IMR-90 (cell line): ENCODE data around the gene NELFCD. TPM values are rescaled to one million over a fixed set of nuclear protein-coding genes. Genes with fewer than 3 reads are reported as not detected.

Experiments used
- ATAC-seq: fragments of 200-7000 bp; cut with Tn5 transposase; 2 replicates; pipeline ENCODE4 v1.9.1; 2020; ENCODE audit warnings: low read depth, mild to moderate bottlenecking, moderate library complexity
- BruUV-seq: library from RNA; stranded (reverse); fragments of 400-500 nt; replicated peaks from 2 replicates; lab custom pipeline; 2021; lab: Mats Ljungman, UMichigan
- CTCF ChIA-PET: fragments of 300-600 bp; formaldehyde crosslinking; extraction: SDS; loops from one replicate; lab custom pipeline; 2021; ENCODE audit warnings: antibody characterized with exemption; lab: Yijun Ruan, JAX
- POLR2A ChIA-PET: fragments of 300-600 bp; sonication (Branson Sonifier 250); formaldehyde crosslinking; loops from one replicate; lab custom pipeline; 2022; ENCODE audit warnings: antibody characterized with exemption; ENCODE audit not compliant: unreplicated experiment; lab: Charles Lee
- DNase-seq: peaks from one replicate; pipeline ENCODE4 v3.0.0; 2013
- H2AFZ ChIP-seq: replicated peaks from 2 replicates; pipeline ENCODE3; 2013; ENCODE audit warnings: low read length, mild to moderate bottlenecking; ENCODE audit not compliant: poor library complexity
- H2AK5ac ChIP-seq: 2 replicates; pipeline ENCODE4 v1.6.1; 2013; ENCODE audit warnings: low read depth, low read length, inconsistent platforms
- H2AK9ac ChIP-seq: replicated peaks from 2 replicates; pipeline ENCODE3; 2013; ENCODE audit warnings: mild to moderate bottlenecking, low read depth, low read length, moderate library complexity; ENCODE audit not compliant: poor library complexity
- H2BK120ac ChIP-seq: 2 replicates; pipeline ENCODE4 v1.6.1; 2013; ENCODE audit warnings: low read depth, low read length, inconsistent platforms
- H2BK15ac ChIP-seq: 3 replicates; pipeline ENCODE4 v1.6.1; 2013; ENCODE audit warnings: low read depth, low read length, inconsistent platforms
- H2BK20ac ChIP-seq: 2 replicates; pipeline ENCODE4 v1.6.1; 2013; ENCODE audit warnings: low read depth, mild to moderate bottlenecking, inconsistent platforms, low read length, moderate library complexity
- H2BK5ac ChIP-seq: 2 replicates; pipeline ENCODE4 v1.6.1; 2013; ENCODE audit warnings: mild to moderate bottlenecking, low read depth, low read length, inconsistent platforms; ENCODE audit not compliant: poor library complexity, severe bottlenecking
- H3K14ac ChIP-seq: replicated peaks from 2 replicates; pipeline ENCODE4 v1.6.1; 2013; ENCODE audit warnings: low read depth, low read length, inconsistent platforms
- H3K18ac ChIP-seq: 2 replicates; pipeline ENCODE4 v1.6.1; 2013; ENCODE audit warnings: low read depth, low read length, control low read depth
- H3K23ac ChIP-seq: 2 replicates; pipeline ENCODE4 v1.6.1; 2013; ENCODE audit warnings: low read depth, low read length, inconsistent platforms
- H3K27ac ChIP-seq: 2 replicates; pipeline ENCODE4 v1.5.1; 2013; ENCODE audit warnings: mild to moderate bottlenecking, control low read depth, low read length; ENCODE audit not compliant: insufficient read depth
- H3K27me3 ChIP-seq: 2 replicates; pipeline ENCODE4 v1.6.1; 2013; ENCODE audit warnings: low read length; ENCODE audit not compliant: control insufficient read depth, insufficient read depth
- H3K36me3 ChIP-seq: 2 replicates; pipeline ENCODE4 v1.6.1; 2013; ENCODE audit warnings: low read length, mixed read lengths; ENCODE audit not compliant: control insufficient read depth, insufficient read depth
- H3K4ac ChIP-seq: 2 replicates; pipeline ENCODE4 v1.6.1; 2013; ENCODE audit warnings: low read depth, low read length, inconsistent platforms
- H3K4me1 ChIP-seq: 2 replicates; pipeline ENCODE4 v1.6.1; 2013; ENCODE audit warnings: low read length, mixed read lengths; ENCODE audit not compliant: control insufficient read depth, insufficient read depth
- H3K4me2 ChIP-seq: 2 replicates; pipeline ENCODE4 v1.6.1; 2013; ENCODE audit warnings: low read depth, mild to moderate bottlenecking, control low read depth, low read length, moderate library complexity
- H3K4me3 ChIP-seq: 2 replicates; pipeline ENCODE4 v1.5.1; 2013; ENCODE audit warnings: low read depth, mild to moderate bottlenecking, control low read depth, low read length, moderate library complexity; ENCODE audit not compliant: insufficient read depth
- H3K56ac ChIP-seq: 2 replicates; pipeline ENCODE4 v1.6.1; 2013; ENCODE audit warnings: low read length, inconsistent platforms; ENCODE audit not compliant: insufficient read depth; ENCODE audit errors: extremely low read depth
- H3K79me1 ChIP-seq, 2 experiments: 2 replicates each; pipeline ENCODE4 v1.6.1; 2013; ENCODE audit warnings: low read length in 2 of 2, inconsistent platforms in 1 of 2, low read depth in 1 of 2
- H3K9ac ChIP-seq: 2 replicates; pipeline ENCODE4 v1.6.1; 2013; ENCODE audit warnings: low read depth, low read length, control low read depth
- H3K9me1 ChIP-seq: 2 replicates; pipeline ENCODE4 v1.6.1; 2013; ENCODE audit warnings: low read length, inconsistent platforms; ENCODE audit not compliant: insufficient read depth
- H3K9me3 ChIP-seq: 2 replicates; pipeline ENCODE4 v1.6.1; 2013; ENCODE audit warnings: low read length; ENCODE audit not compliant: control insufficient read depth, insufficient read depth
- H4K20me1 ChIP-seq: 2 replicates; pipeline ENCODE4 v1.6.1; 2013; ENCODE audit warnings: low read length, inconsistent platforms; ENCODE audit not compliant: insufficient read depth
- H4K5ac ChIP-seq: 2 replicates; pipeline ENCODE4 v1.6.1; 2013; ENCODE audit warnings: mild to moderate bottlenecking, low read depth, low read length, control low read depth
- H4K8ac ChIP-seq, 2 experiments: 2 replicates each; pipeline ENCODE4 v1.6.1; 2013; ENCODE audit warnings: low read depth in 2 of 2, low read length in 2 of 2, control low read depth in 1 of 2, inconsistent platforms in 1 of 2
- H4K91ac ChIP-seq: 2 replicates; pipeline ENCODE4 v1.6.1; 2013; ENCODE audit warnings: low read depth, low read length, inconsistent platforms; ENCODE audit not compliant: insufficient read depth
- CHD1 ChIP-seq: IDR thresholded peaks from 2 replicates; pipeline ENCODE4 v1.6.1; 2012; ENCODE audit warnings: low read depth, low read length, improper control_type of control experiment
- MXI1 ChIP-seq: IDR thresholded peaks from 2 replicates; pipeline ENCODE4 v1.6.1; 2012; ENCODE audit warnings: low read depth, mild to moderate bottlenecking, low read length, moderate library complexity, borderline replicate concordance
- POLR2A ChIP-seq: IDR thresholded peaks from 2 replicates; pipeline ENCODE4 v1.6.1; 2012; ENCODE audit warnings: mild to moderate bottlenecking, low read depth, low read length
- RFX5 ChIP-seq: IDR thresholded peaks from 2 replicates; pipeline ENCODE4 v1.8.0; 2012; ENCODE audit warnings: low read depth, mild to moderate bottlenecking, low read length, moderate library complexity
- WGBS, 2 experiments: methylation state at CpG; one replicate each; pipeline versions ENCODE4 v1.1.5 to v1.1.7; 2013; ENCODE audit warnings: missing lambda C conversion rate in 2 of 2; ENCODE audit not compliant: insufficient read length in 1 of 2; ENCODE audit errors: extremely low coverage in 2 of 2; 5-methylcytosine and 5-hydroxymethylcytosine counted together
- dilution Hi-C: fragments of 300-500 bp; cut with HindIII; formaldehyde crosslinking; loops from one replicate; pipeline ENCODE4 v1.14.3; 2018; ENCODE audit warnings: low sequenced_read_pairs; ENCODE audit not compliant: unreplicated experiment
- in situ Hi-C: fragments of 300-500 bp; cut with MboI; formaldehyde crosslinking; loops from 3 replicates; pipeline ENCODE4 v1.14.3; 2019; ENCODE audit warnings: low sequenced_read_pairs, inconsistent platforms, mixed read lengths
- intact Hi-C: fragments of 100-400 bp; cut with micrococcal nuclease; formaldehyde crosslinking; loops from 2 replicates; pipeline ENCODE4 v1.10.0; 2022
- polyA plus RNA-seq, 3 experiments: library from polyadenylated mRNA; depleted of rRNA; stranded (reverse); fragments of >200 nt; gene quantifications; 2 replicates each; pipeline ENCODE4 v1.2.3, GENCODE V29; 2012; ENCODE audit warnings: low replicate concordance in 1 of 3
- total RNA-seq: library from RNA; depleted of rRNA; stranded (reverse); fragments of >200 nt; gene quantifications from 2 replicates; pipeline ENCODE4 v1.2.3, GENCODE V29; 2012

Gene NELFCD
- total and polyA plus RNA-seq, 2 of the 4 experiments (the other 2 are of a cell fraction): 88.9 to 94.1 TPM

GRCh38 chr20:58991715-58992114, 10.7 kb downstream of the NELFCD start:
- Histone ChIP-seq H4K91ac (no peak overlapping the region), H3K9me1 (peaks cover 21% of the 10 kb centered on the region), H2BK120ac (no peak overlapping the region), H2BK20ac (no peak overlapping the region), H3K14ac (no peak overlapping the region), H3K4me1 (peaks cover 6% of the 10 kb centered on the region; the same call in 1 of the 2 replicates), H4K20me1 (peaks cover 15% of the 10 kb centered on the region), H3K27ac (peak overlapping the region; percentile 10; the same call in 1 of the 2 replicates), H3K4me3 (no peak overlapping the region), H3K56ac (no peak overlapping the region), H4K5ac (no peak overlapping the region), H3K23ac (no peak overlapping the region), H3K18ac (no peak overlapping the region), H2AK9ac (no peak overlapping the region), H3K27me3 (no peaks in the 10 kb centered on the region), H3K36me3 (peaks cover 70% of the 10 kb centered on the region), H3K4ac (no peak overlapping the region), H2BK5ac (no peak overlapping the region), H2BK15ac (no peak overlapping the region), H2AFZ (no peak overlapping the region), H3K4me2 (peak overlapping the region; percentile 58; the same call in 1 of the 2 replicates), H4K8ac (no peak overlapping the region), H3K9me3 (no peaks in the 10 kb centered on the region), H3K9ac (no peak overlapping the region), H2AK5ac (no peak overlapping the region), H3K79me1 (peaks cover 26 to 56% of the 10 kb centered on the region in 2 experiments)
- intact Hi-C loops: no loop called here
- 86% methylated on average over 7 of the region's 9 CpGs; no CpG with 5 or more reads in 1 of the 2 experiments for WGBS, 2 experiments
- in situ Hi-C loops: no loop called here
- DNase-seq: peak; percentile 6
- POLR2A ChIA-PET: interaction anchor here (0.8 kb wide), 1 partner anchor 37 kb away, joined by 3 read pairs; no protein-coding TSS in a partner anchor
- no TSS peak for BruUV-seq
- TF ChIP-seq POLR2A: no peak
- no peak for TF ChIP-seq CHD1
- no peak for TF ChIP-seq RFX5
- TF ChIP-seq MXI1: no peak
- dilution Hi-C loops: no loop called here
- CTCF ChIA-PET: interaction anchor here (0.9 to 1.3 kb wide), 2 partner anchors 10 to 28 kb away, joined by 3 to 4 read pairs; partner anchors contain the start of gene NELFCD
- no peak; the same call in 1 of the 2 replicates for ATAC-seq
